Esophagus squamous epithelium (tissue), 5 donors: ENCODE data around the gene TTC17. TPM values are rescaled to one million over a fixed set of nuclear protein-coding genes. Genes with fewer than 3 reads are reported as not detected.

Source experiments
- DNase-seq: peaks from one replicate; lab custom pipeline; 2025; lab: John Stamatoyannopoulos, UW
- H3K27ac ChIP-seq, 4 donors: fragments of 200-600 bp; sonication (generic); one replicate each; pipeline ENCODE4 v1.5.1; 2016 to 2019; ENCODE audit warnings: mild to moderate bottlenecking in 1 of 4
- H3K27me3 ChIP-seq, 4 donors: fragments of 200-600 bp; sonication (generic); 1 replicate in 3 of 4; 2 replicates in 1 of 4; pipeline versions ENCODE4 v1.5.1 to v1.6.0; 2017 to 2021; ENCODE audit warnings: antibody characterized with exemption in 1 of 4
- H3K36me3 ChIP-seq, 3 donors: fragments of 200-600 bp; sonication (generic); one replicate each; pipeline ENCODE4 v1.5.1; 2016 to 2019
- H3K4me1 ChIP-seq, 3 donors: fragments of 200-600 bp; sonication (generic); one replicate each; pipeline ENCODE4 v1.5.1; 2017 to 2019
- H3K4me3 ChIP-seq, 4 donors: fragments of 200-600 bp; sonication (generic); 1 replicate in 3 of 4; 2 replicates in 1 of 4; pipeline ENCODE4 v1.5.1; 2016 to 2019; ENCODE audit warnings: mild to moderate bottlenecking in 2 of 4, moderate library complexity in 1 of 4
- H3K9me3 ChIP-seq, 3 donors: fragments of 200-600 bp; sonication (generic); one replicate each; pipeline ENCODE4 v1.5.1; 2016 to 2019
- CTCF ChIP-seq, 6 experiments: fragments of 450-650 bp in 4 of 6; fragments of 200-600 bp in 2 of 6; sonication (generic) in 2 of 6; IDR thresholded peaks; one replicate each; pipeline ENCODE4 v1.5.1; 2016 to 2019; ENCODE audit warnings: antibody characterized with exemption in 6 of 6, mild to moderate bottlenecking in 4 of 6, moderate library complexity in 4 of 6
- POLR2A ChIP-seq, 4 donors: fragments of 450-650 bp; IDR thresholded peaks; one replicate each; pipeline ENCODE4 v1.6.1; 2017; ENCODE audit warnings: antibody characterized with exemption in 4 of 4, mild to moderate bottlenecking in 4 of 4, moderate library complexity in 3 of 4
- WGBS, 2 donors: methylation state at CpG; one replicate each; pipeline ENCODE4 v1.1.5; 2018; 5-methylcytosine and 5-hydroxymethylcytosine counted together
- intact Hi-C: fragments of 100-400 bp; cut with DNase I; formaldehyde crosslinking; loops from one replicate; pipeline ENCODE4 v1.15.0; 2022
- total RNA-seq, 4 donors: library from RNA; depleted of rRNA; stranded (reverse); fragments of >200 nt; gene quantifications; one replicate each; pipeline ENCODE4 v1.1.0, GENCODE V29; 2016
- donor health status: DM: yes; HTN: yes; CAD: no.

TTC17 gene
- total RNA-seq, 4 donors from 2014 or later, result 37.5 to 106 (median 55.9) TPM

GRCh38 chr11:43518408-43519160 is 159.9 kb downstream of the TTC17 start:
- H3K4me1 ChIP-seq, result no peaks in the 10 kb centered on the region
- H3K4me3 ChIP-seq, result no peak overlapping the region
- H3K36me3 ChIP-seq, result no peaks in the 10 kb centered on the region
- WGBS, 2 donors, result 49% methylated on average over 7 to 8 of the region's 9 CpGs
- TF ChIP-seq CTCF (IDR thresholded peaks at IDR 0.05) (no peak), POLR2A (IDR thresholded peaks at IDR 0.05) (no peak)
- no peak overlapping the region for H3K27ac ChIP-seq
- DNase-seq, result no peak
- H3K27me3 ChIP-seq, result peaks cover 0 to 5% (median 0%) of the 10 kb centered on the region in 4 donors
- intact Hi-C loops, result no loop called here
- peaks cover 0 to 14% (median 0%) of the 10 kb centered on the region in 3 donors for H3K9me3 ChIP-seq

GRCh38 chr11:43521471-43521870 is 162.8 kb downstream of the TTC17 start:
- Histone ChIP-seq H3K9me3 (peaks cover 0 to 14% (median 0%) of the 10 kb centered on the region in 3 donors), H3K4me3 (no peak overlapping the region), H3K36me3 (no peaks in the 10 kb centered on the region), H3K27ac (no peak overlapping the region), H3K27me3 (peaks cover 0 to 2% (median 0%) of the 10 kb centered on the region in 4 donors), H3K4me1 (no peaks in the 10 kb centered on the region)
- TF ChIP-seq CTCF (IDR thresholded peaks at IDR 0.05), result no peak
- TF ChIP-seq POLR2A (IDR thresholded peaks at IDR 0.05), result no peak
- intact Hi-C loops, result no loop called here
- whole genome bisulfite sequencing, 2 donors, result 90 to 100% methylated on average over 1 to 2 of the region's 15 CpGs
- DNase-seq, result no peak

GRCh38 chr11:43523632-43524031 is 164.9 kb downstream of the TTC17 start:
- TF ChIP-seq CTCF (IDR thresholded peaks at IDR 0.05) (no peak), POLR2A (IDR thresholded peaks at IDR 0.05) (no peak)
- no peak for DNase-seq
- 67 to 87% methylated on average over 2 of the region's 2 CpGs for WGBS, 2 donors
- H3K27ac ChIP-seq, result no peak overlapping the region
- H3K9me3 ChIP-seq, result peaks cover 0 to 14% (median 0%) of the 10 kb centered on the region in 3 donors
- no peaks in the 10 kb centered on the region for H3K4me1 ChIP-seq
- no peaks in the 10 kb centered on the region for H3K27me3 ChIP-seq
- no peaks in the 10 kb centered on the region for H3K36me3 ChIP-seq
- H3K4me3 ChIP-seq, result no peak overlapping the region
- intact Hi-C loops, result no loop called here

GRCh38 chr11:43532041-43532440 is 173.3 kb downstream of the TTC17 start:
- TF ChIP-seq POLR2A (IDR thresholded peaks at IDR 0.05) (no peak), CTCF (IDR thresholded peaks at IDR 0.05) (no peak)
- DNase-seq, result no peak
- intact Hi-C loops, result no loop called here
- no peaks in the 10 kb centered on the region for H3K9me3 ChIP-seq
- 90% methylated on average over 5 of the region's 5 CpGs for WGBS, 2 donors
- H3K4me3 ChIP-seq, result no peak overlapping the region
- peaks cover 0 to 18% (median 0%) of the 10 kb centered on the region in 4 donors for H3K27me3 ChIP-seq
- no peaks in the 10 kb centered on the region for H3K36me3 ChIP-seq
- no peak overlapping the region for H3K27ac ChIP-seq
- no peaks in the 10 kb centered on the region for H3K4me1 ChIP-seq

- Histone ChIP-seq H3K27ac (no peak overlapping the region), H3K9me3 (peaks cover 0 to 4% (median 0%) of the 10 kb centered on the region in 3 donors), H3K27me3 (peaks cover 0 to 38% (median 0%) of the 10 kb centered on the region in 4 donors), H3K4me1 (no peaks in the 10 kb centered on the region), H3K36me3 (no peaks in the 10 kb centered on the region), H3K4me3 (no peak overlapping the region)
- DNase-seq, result no peak
- 16 to 24% methylated on average over 14 of the region's 14 CpGs for WGBS, 2 donors
- intact Hi-C loops, result no loop called here
- no peak for TF ChIP-seq POLR2A (IDR thresholded peaks at IDR 0.05)
- no peak for TF ChIP-seq CTCF (IDR thresholded peaks at IDR 0.05)
Measured at GRCh38 chr11:43537833-43538615, 179.3 kb downstream of the TTC17 start.
